HepG2 (cell line): Measurements from ENCODE around the gene PPP1R7. TPM values are rescaled to one million over a fixed set of nuclear protein-coding genes. Genes with fewer than 3 reads are reported as not detected.

ENCODE experiments used
- CBX2 ChIP-seq, 2 experiments: fragments of 200-600 bp in 1 of 2; sonication (generic); formaldehyde crosslinking in 1 of 2; IDR thresholded peaks; 2 replicates each; pipeline versions ENCODE4 v1.7.0 to v1.8.1; 2018 to 2022; ENCODE audit warnings: low read depth in 2 of 2, low read length in 1 of 2, mild to moderate bottlenecking in 1 of 2, missing genetic modification reagents in 1 of 2
- ELF1 ChIP-seq: sonication (generic); formaldehyde crosslinking; IDR thresholded peaks from 2 replicates; pipeline ENCODE4 v1.4.0; 2020; ENCODE audit warnings: missing genetic modification reagents
- LCORL ChIP-seq, 2 experiments: fragments of 450-650 bp in 1 of 2; sonication (generic) in 1 of 2; formaldehyde crosslinking in 1 of 2; IDR thresholded peaks; 2 replicates each; pipeline versions ENCODE4 v1.5.0 to v1.6.1; 2017 to 2020; ENCODE audit warnings: antibody characterized with exemption in 1 of 2, missing genetic modification reagents in 1 of 2
- NONO ChIP-seq, 2 experiments: fragments of 450-650 bp in 1 of 2; sonication (generic) in 1 of 2; formaldehyde crosslinking in 1 of 2; IDR thresholded peaks in 1 of 2; conservative IDR thresholded peaks in 1 of 2; 2 replicates each; pipeline versions ENCODE4 v1.6.1 to v1.8.0; 2017 to 2022; ENCODE audit warnings: mild to moderate bottlenecking in 1 of 2, missing genetic modification reagents in 1 of 2, moderate library complexity in 1 of 2
- ONECUT2 ChIP-seq: sonication (generic); formaldehyde crosslinking; IDR thresholded peaks from 2 replicates; pipeline ENCODE4 v1.4.0; 2020; ENCODE audit warnings: missing genetic modification reagents
- POLR2AphosphoS2 ChIP-seq: IDR thresholded peaks from 2 replicates; pipeline ENCODE4 v1.6.1; 2011; ENCODE audit warnings: low read depth, low read length, improper control_type of control experiment
- TAF1 ChIP-seq: sonication (generic); formaldehyde crosslinking; IDR thresholded peaks from 2 replicates; pipeline ENCODE4 v1.4.0; 2020; ENCODE audit warnings: missing genetic modification reagents
- ZNF17 ChIP-seq: sonication (generic); formaldehyde crosslinking; IDR thresholded peaks from 2 replicates; pipeline ENCODE4 v1.5.0; 2020; ENCODE audit warnings: mild to moderate bottlenecking, missing genetic modification reagents
- ZNF224 ChIP-seq: sonication (generic); formaldehyde crosslinking; IDR thresholded peaks from 2 replicates; pipeline ENCODE4 v1.5.0; 2020; ENCODE audit warnings: mild to moderate bottlenecking, missing genetic modification reagents
- ZNF468 ChIP-seq: sonication (generic); formaldehyde crosslinking; IDR thresholded peaks from 2 replicates; pipeline ENCODE4 v1.8.0; 2022; ENCODE audit warnings: mild to moderate bottlenecking, moderate library complexity, missing genetic modification reagents
- ZNF530 ChIP-seq: sonication (generic); formaldehyde crosslinking; IDR thresholded peaks from 2 replicates; pipeline ENCODE4 v1.5.0; 2020; ENCODE audit warnings: low read depth, mild to moderate bottlenecking, missing genetic modification reagents
- polyA plus RNA-seq, 8 experiments: library from polyadenylated mRNA; depleted of rRNA in 3 of 8; stranded (reverse) in 7 of 8; unstranded in 1 of 8; fragments of >200 nt; fragmentation: Illumina TruSeq in 4 of 8; extraction: Trizol in 4 of 8; gene quantifications; 2 replicates each; pipeline versions ENCODE4 v1.2.1 to v1.2.3, GENCODE V29; 2011 to 2016; ENCODE audit warnings: low read depth in 4 of 8, missing spikeins in 1 of 8, mixed read lengths in 1 of 8; ENCODE audit not compliant: insufficient read depth in 1 of 8
- total RNA-seq, 5 experiments: library from RNA; depleted of rRNA; stranded (reverse); fragments of >200 nt; fragmentation: Illumina TruSeq; extraction: Trizol; gene quantifications; 2 replicates each; pipeline ENCODE4 v1.2.3, GENCODE V29; 2016; ENCODE audit warnings: low read depth in 1 of 5
- TF ChIP-seq, protein P1 (sequence below): sonication (generic); formaldehyde crosslinking; IDR thresholded peaks from 2 replicates; pipeline ENCODE4 v1.8.1; 2023; ENCODE audit warnings: missing genetic modification reagents, mild to moderate bottlenecking, borderline replicate concordance
- TF ChIP-seq, protein P2 (sequence below): sonication (generic); formaldehyde crosslinking; IDR thresholded peaks from 2 replicates; pipeline ENCODE4 v1.9.0; 2021; ENCODE audit warnings: missing genetic modification reagents, mild to moderate bottlenecking, borderline replicate concordance
- TF ChIP-seq, protein P3 (sequence below): sonication (generic); formaldehyde crosslinking; IDR thresholded peaks from 2 replicates; pipeline ENCODE4 v1.8.1; 2023; ENCODE audit warnings: missing genetic modification reagents, inconsistent platforms, borderline replicate concordance
- TF ChIP-seq, protein P4 (sequence below): sonication (generic); formaldehyde crosslinking; IDR thresholded peaks from 2 replicates; pipeline ENCODE4 v1.4.0; 2020; ENCODE audit warnings: missing genetic modification reagents, borderline replicate concordance
- TF ChIP-seq, protein P5 (sequence below): sonication (generic); formaldehyde crosslinking; IDR thresholded peaks from 2 replicates; pipeline ENCODE4 v1.4.0; 2020; ENCODE audit warnings: missing genetic modification reagents, borderline replicate concordance
- TF ChIP-seq, protein P6 (sequence below): IDR thresholded peaks from 2 replicates; pipeline ENCODE4 v1.6.1; 2012; ENCODE audit warnings: low read depth, low read length, improper control_type of control experiment

Gene PPP1R7
- total and polyA plus RNA-seq, 2 of the 13 experiments (the other 11 are each of a cell fraction or from before 2014, with no cell fraction given) = 33.3 to 67.9 TPM

DNA sequence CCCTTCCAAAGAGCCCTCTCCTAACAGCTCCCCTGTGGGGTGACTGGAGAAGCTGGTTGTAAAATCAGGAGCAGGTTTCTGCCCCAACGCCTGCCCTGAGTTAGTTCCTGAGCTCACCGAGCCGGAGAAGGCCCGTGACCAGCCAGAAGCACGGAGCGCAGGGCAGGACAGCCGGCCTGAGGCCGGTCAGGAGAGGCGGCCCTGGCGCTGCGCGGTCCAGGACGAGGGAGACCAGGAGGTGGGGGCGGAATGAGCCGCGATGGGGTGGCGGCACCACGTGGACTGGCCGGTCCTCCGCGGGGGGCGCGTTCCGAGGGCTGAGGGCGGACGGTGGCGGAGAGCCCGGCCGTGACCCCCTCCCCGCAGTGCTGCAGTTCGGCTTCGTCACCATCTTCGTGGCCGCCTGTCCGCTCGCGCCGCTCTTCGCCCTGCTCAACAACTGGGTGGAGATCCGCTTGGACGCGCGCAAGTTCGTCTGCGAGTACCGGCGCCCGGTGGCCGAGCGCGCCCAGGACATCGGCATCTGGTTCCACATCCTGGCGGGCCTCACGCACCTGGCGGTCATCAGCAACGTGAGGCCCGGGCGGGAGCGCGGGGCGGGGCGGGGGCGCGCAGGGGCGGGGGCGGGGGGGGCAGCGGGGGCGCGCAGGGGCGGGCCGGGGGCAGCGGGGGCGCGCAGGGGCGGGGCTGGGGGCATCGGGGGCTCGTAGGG, 67.2 kb downstream of the PPP1R7 start (continued):
- TF ChIP-seq ZNF530 = no peak
- TF ChIP-seq, protein P1, sequence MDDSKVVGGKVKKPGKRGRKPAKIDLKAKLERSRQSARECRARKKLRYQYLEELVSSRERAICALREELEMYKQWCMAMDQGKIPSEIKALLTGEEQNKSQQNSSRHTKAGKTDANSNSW = no peak; the same call in 1 of the 2 replicates
- no peak for TF ChIP-seq CBX2 (IDR thresholded peaks at IDR 0.05; ENCODE audit: low read depth, low read length)
- TF ChIP-seq CBX2 (CRISPR knock-in tag; IDR thresholded peaks at IDR 0.05; ENCODE audit: low read depth) = peak; percentile 71; the same call in 1 of the 2 replicates
- no peak for TF ChIP-seq ELF1 (CRISPR knock-in tag)
- TF ChIP-seq ONECUT2 (CRISPR knock-in tag) = no peak
- no peak for TF ChIP-seq LCORL (IDR thresholded peaks at IDR 0.05)
- peak; percentile 90 for TF ChIP-seq LCORL (CRISPR knock-in tag; IDR thresholded peaks at IDR 0.05)
- no peak for TF ChIP-seq ZNF17
- peak; percentile 92; the same call in 1 of the 2 replicates for TF ChIP-seq ZNF224
- no peak for TF ChIP-seq ZNF468 (CRISPR knock-in tag)
- TF ChIP-seq, protein P2, sequence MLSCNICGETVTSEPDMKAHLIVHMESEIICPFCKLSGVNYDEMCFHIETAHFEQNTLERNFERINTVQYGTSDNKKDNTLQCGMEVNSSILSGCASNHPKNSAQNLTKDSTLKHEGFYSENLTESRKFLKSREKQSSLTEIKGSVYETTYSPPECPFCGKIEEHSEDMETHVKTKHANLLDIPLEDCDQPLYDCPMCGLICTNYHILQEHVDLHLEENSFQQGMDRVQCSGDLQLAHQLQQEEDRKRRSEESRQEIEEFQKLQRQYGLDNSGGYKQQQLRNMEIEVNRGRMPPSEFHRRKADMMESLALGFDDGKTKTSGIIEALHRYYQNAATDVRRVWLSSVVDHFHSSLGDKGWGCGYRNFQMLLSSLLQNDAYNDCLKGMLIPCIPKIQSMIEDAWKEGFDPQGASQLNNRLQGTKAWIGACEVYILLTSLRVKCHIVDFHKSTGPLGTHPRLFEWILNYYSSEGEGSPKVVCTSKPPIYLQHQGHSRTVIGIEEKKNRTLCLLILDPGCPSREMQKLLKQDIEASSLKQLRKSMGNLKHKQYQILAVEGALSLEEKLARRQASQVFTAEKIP = no peak
- TF ChIP-seq, protein P3, sequence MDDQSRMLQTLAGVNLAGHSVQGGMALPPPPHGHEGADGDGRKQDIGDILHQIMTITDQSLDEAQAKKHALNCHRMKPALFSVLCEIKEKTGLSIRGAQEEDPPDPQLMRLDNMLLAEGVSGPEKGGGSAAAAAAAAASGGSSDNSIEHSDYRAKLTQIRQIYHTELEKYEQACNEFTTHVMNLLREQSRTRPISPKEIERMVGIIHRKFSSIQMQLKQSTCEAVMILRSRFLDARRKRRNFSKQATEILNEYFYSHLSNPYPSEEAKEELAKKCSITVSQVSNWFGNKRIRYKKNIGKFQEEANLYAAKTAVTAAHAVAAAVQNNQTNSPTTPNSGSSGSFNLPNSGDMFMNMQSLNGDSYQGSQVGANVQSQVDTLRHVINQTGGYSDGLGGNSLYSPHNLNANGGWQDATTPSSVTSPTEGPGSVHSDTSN (CRISPR knock-in tag) = no peak
- peak; percentile 69 for TF ChIP-seq TAF1 (CRISPR knock-in tag)
- no peak for TF ChIP-seq NONO (IDR thresholded peaks at IDR 0.05)
- TF ChIP-seq NONO (CRISPR knock-in tag; conservative IDR thresholded peaks at IDR 0.05) = peak; percentile 94
- TF ChIP-seq, protein P4, sequence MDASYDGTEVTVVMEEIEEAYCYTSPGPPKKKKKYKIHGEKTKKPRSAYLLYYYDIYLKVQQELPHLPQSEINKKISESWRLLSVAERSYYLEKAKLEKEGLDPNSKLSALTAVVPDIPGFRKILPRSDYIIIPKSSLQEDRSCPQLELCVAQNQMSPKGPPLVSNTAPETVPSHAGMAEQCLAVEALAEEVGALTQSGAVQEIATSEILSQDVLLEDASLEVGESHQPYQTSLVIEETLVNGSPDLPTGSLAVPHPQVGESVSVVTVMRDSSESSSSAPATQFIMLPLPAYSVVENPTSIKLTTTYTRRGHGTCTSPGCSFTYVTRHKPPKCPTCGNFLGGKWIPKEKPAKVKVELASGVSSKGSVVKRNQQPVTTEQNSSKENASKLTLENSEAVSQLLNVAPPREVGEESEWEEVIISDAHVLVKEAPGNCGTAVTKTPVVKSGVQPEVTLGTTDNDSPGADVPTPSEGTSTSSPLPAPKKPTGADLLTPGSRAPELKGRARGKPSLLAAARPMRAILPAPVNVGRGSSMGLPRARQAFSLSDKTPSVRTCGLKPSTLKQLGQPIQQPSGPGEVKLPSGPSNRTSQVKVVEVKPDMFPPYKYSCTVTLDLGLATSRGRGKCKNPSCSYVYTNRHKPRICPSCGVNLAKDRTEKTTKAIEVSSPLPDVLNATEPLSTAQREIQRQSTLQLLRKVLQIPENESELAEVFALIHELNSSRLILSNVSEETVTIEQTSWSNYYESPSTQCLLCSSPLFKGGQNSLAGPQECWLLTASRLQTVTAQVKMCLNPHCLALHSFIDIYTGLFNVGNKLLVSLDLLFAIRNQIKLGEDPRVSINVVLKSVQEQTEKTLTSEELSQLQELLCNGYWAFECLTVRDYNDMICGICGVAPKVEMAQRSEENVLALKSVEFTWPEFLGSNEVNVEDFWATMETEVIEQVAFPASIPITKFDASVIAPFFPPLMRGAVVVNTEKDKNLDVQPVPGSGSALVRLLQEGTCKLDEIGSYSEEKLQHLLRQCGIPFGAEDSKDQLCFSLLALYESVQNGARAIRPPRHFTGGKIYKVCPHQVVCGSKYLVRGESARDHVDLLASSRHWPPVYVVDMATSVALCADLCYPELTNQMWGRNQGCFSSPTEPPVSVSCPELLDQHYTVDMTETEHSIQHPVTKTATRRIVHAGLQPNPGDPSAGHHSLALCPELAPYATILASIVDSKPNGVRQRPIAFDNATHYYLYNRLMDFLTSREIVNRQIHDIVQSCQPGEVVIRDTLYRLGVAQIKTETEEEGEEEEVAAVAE = no peak
- TF ChIP-seq, protein P5, sequence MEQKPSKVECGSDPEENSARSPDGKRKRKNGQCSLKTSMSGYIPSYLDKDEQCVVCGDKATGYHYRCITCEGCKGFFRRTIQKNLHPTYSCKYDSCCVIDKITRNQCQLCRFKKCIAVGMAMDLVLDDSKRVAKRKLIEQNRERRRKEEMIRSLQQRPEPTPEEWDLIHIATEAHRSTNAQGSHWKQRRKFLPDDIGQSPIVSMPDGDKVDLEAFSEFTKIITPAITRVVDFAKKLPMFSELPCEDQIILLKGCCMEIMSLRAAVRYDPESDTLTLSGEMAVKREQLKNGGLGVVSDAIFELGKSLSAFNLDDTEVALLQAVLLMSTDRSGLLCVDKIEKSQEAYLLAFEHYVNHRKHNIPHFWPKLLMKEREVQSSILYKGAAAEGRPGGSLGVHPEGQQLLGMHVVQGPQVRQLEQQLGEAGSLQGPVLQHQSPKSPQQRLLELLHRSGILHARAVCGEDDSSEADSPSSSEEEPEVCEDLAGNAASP (CRISPR knock-in tag) = peak; percentile 55
- TF ChIP-seq, protein P6, sequence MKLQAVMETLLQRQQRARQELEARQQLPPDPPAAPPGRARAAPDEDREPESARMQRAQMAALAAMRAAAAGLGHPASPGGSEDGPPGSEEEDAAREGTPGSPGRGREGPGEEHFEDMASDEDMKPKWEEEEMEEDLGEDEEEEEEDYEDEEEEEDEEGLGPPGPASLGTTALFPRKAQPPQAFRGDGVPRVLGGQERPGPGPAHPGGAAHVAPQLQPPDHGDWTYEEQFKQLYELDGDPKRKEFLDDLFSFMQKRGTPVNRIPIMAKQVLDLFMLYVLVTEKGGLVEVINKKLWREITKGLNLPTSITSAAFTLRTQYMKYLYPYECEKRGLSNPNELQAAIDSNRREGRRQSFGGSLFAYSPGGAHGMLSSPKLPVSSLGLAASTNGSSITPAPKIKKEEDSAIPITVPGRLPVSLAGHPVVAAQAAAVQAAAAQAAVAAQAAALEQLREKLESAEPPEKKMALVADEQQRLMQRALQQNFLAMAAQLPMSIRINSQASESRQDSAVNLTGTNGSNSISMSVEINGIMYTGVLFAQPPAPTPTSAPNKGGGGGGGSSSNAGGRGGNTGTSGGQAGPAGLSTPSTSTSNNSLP = no peak
- TF ChIP-seq POLR2AphosphoS2 = no peak
